ENCODE data around the gene MED29. TPM values are rescaled to one million over a fixed set of nuclear protein-coding genes. Genes with fewer than 3 reads are reported as not detected.

Gene MED29
- total and polyA plus RNA-seq, 3 donors from 2014 or later: 38.9 to 53.5 (median 46.1) TPM

DNA sequence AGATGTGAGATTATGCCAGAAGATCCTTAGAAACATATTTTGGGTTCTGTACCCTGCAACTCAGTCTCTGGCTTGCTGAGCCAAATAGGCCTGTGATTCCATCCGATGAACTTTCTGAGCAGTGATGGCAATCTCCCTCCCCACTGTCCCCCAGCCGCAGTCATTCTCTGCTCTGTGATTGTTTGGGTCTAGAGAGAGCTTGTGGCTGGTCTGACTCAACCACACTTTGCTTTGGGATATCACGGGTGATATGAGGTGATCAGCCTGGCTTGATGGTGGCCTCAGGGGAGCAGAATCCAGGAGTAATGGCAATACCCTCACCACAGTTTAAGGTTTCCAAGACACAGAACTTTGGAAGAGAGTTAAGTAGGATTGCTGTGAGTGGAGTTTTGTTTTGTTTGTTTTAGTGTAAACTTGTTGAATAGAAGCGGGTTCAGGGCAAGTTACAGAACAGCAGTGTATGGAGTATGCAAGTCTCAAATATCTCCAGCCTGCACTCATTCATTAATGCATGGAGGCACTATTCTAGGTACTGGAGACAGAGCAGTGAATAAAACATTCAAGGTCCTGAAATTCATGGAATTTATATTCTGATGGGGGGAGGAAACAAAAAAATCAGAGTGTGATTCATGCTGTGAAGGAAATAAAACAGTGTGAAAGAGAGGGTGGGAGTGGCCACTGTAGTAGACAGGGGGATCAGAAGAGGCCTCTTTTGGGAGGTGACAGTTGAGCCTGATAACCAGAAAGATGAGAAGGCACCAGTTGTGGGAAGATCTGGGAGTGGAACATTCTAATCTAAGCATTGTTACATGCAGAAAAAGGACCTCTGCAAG lies 43.6 kb upstream of the MED29 start:
- no peak for DNase-seq
- no peaks in the 10 kb centered on the region for H3K27me3 ChIP-seq
- 76 to 86% methylated on average over 4 of the region's 4 CpGs for WGBS, 2 donors
- peaks cover 39% of the 10 kb centered on the region for H3K4me1 ChIP-seq
- TF ChIP-seq POLR2A (IDR thresholded peaks at IDR 0.05): no peak
- TF ChIP-seq, protein P1, sequence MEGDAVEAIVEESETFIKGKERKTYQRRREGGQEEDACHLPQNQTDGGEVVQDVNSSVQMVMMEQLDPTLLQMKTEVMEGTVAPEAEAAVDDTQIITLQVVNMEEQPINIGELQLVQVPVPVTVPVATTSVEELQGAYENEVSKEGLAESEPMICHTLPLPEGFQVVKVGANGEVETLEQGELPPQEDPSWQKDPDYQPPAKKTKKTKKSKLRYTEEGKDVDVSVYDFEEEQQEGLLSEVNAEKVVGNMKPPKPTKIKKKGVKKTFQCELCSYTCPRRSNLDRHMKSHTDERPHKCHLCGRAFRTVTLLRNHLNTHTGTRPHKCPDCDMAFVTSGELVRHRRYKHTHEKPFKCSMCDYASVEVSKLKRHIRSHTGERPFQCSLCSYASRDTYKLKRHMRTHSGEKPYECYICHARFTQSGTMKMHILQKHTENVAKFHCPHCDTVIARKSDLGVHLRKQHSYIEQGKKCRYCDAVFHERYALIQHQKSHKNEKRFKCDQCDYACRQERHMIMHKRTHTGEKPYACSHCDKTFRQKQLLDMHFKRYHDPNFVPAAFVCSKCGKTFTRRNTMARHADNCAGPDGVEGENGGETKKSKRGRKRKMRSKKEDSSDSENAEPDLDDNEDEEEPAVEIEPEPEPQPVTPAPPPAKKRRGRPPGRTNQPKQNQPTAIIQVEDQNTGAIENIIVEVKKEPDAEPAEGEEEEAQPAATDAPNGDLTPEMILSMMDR (IDR thresholded peaks at IDR 0.05): no peak
- H3K36me3 ChIP-seq (ENCODE audit: low read depth, missing control alignments): no peaks in the 10 kb centered on the region
- H3K9me3 ChIP-seq: no peaks in the 10 kb centered on the region
- intact Hi-C loops (cut with DNase I; ENCODE audit: low total_unique reads): no loop called here
- H3K27ac ChIP-seq: no peak overlapping the region
- no peak overlapping the region for H3K4me3 ChIP-seq

DNA sequence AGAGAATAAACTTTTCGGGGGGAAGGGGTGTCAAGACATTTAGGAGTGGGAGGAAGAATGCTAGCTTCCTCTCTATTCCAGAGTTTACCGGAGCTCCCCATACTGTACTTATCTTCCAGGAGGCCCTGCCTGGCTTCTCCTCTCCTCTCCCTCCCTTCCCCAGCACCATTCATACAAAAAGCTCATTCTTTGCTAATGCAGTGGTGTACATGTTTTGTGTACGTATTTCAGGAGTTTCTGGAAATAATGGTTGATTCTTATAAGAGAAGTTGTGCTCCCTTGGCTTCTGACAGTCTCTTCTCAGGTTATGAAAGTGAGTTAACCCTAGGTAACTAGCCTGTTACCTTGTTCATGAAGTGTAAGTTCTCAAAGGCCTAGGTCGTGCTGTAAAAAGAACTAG lies 41.9 kb upstream of the MED29 start:
- Histone ChIP-seq H3K4me3 (no peak overlapping the region), H3K9me3 (no peaks in the 10 kb centered on the region), H3K4me1 (peaks cover 29% of the 10 kb centered on the region), H3K27me3 (no peaks in the 10 kb centered on the region), H3K27ac (no peak overlapping the region), H3K36me3 (ENCODE audit: low read depth, missing control alignments) (no peaks in the 10 kb centered on the region)
- no peak for DNase-seq
- no peak for TF ChIP-seq POLR2A (IDR thresholded peaks at IDR 0.05)
- TF ChIP-seq, protein P1 (IDR thresholded peaks at IDR 0.05): no peak
- 48 to 71% methylated on average over 4 of the region's 4 CpGs for WGBS, 2 donors
- intact Hi-C loops (cut with DNase I; ENCODE audit: low total_unique reads): no loop called here

DNA sequence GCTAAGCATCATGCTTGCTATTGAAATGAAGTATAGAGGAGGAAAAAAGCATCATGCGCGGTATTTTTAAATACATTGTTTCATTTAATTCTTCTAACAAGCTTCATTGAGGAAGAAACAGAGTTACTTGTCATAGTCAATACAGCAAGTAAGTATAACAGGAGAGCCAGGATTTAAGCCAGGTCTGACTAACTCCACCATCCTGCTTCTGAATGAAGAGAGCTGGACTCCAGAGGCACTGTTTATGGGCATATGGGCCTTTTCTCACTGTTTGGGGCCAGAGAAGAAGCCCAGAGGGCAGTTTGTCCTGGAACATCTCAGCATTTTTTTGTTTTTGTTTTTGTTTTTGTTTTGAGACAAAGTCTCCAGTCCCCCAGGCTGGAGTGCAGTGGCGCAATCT lies 41.0 kb upstream of the MED29 start:
- Histone ChIP-seq H3K27me3 (no peaks in the 10 kb centered on the region), H3K9me3 (no peaks in the 10 kb centered on the region), H3K36me3 (ENCODE audit: low read depth, missing control alignments) (no peaks in the 10 kb centered on the region), H3K4me3 (no peak overlapping the region), H3K27ac (peak overlapping the region in 1 of 2 donors; percentile 22), H3K4me1 (peaks cover 29% of the 10 kb centered on the region)
- DNase-seq: no peak
- no peak for TF ChIP-seq POLR2A (IDR thresholded peaks at IDR 0.05)
- WGBS, 2 donors: 53 to 68% methylated on average over 3 of the region's 3 CpGs
- intact Hi-C loops (cut with DNase I; ENCODE audit: low total_unique reads): no loop called here

DNA sequence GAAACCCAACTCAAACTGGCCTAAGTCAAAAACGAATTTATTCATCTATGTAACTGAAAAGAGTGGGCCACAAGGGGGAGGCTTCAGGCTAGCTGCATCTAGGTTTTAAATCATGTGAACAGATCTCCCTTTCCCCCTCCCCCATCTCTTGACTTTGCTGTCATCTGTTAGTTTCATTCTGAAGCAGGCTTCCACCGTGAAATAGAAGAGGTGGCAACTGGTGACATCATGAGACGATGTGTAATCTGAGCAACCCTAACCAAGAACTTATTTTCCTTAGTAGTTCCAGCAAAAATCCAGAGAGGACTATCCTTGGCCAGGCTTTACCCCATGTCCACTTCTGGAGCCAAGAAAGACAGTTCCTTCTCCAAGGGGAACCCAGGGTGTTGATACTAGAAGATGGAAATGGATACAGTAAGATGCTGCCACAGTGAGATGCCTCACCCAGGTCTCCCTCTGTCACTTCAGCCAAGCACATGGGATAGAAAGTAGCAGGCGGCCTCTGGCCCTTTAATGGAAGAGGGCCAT lies 39.6 kb upstream of the MED29 start:
- H3K4me1 ChIP-seq: peaks cover 29% of the 10 kb centered on the region
- intact Hi-C loops (cut with DNase I; ENCODE audit: low total_unique reads): no loop called here

More for the DNA sequence above, 39.6 kb upstream of the MED29 start:
- H3K9me3 ChIP-seq: no peaks in the 10 kb centered on the region
- no peaks in the 10 kb centered on the region for H3K36me3 ChIP-seq (ENCODE audit: low read depth, missing control alignments)
- no peak for DNase-seq
- H3K27me3 ChIP-seq: no peaks in the 10 kb centered on the region
- TF ChIP-seq POLR2A (IDR thresholded peaks at IDR 0.05): no peak
- TF ChIP-seq, protein P1 (IDR thresholded peaks at IDR 0.05): no peak
- no peak overlapping the region for H3K27ac ChIP-seq
- H3K4me3 ChIP-seq: no peak overlapping the region
- 66 to 68% methylated on average over 4 of the region's 4 CpGs for WGBS, 2 donors

All from testis (tissue), 3 donors.